Heart right ventricle (tissue), 16 donors: ENCODE results near the gene CHST11. TPM values are rescaled to one million over a fixed set of nuclear protein-coding genes. Genes with fewer than 3 reads are reported as not detected.

Experiments used
- ATAC-seq, 8 donors: fragments of 200-7000 bp; cut with Tn5 transposase; one replicate each; pipeline ENCODE4 v1.9.1; 2020; ENCODE audit warnings: mild to moderate bottlenecking in 8 of 8, moderate library complexity in 8 of 8, moderate number of reproducible peaks in 1 of 8
- DNase-seq, 2 donors: peaks; one replicate each; pipeline ENCODE4 v3.0.0-alpha.2; 2020
- H3K27ac ChIP-seq, 10 donors: fragments of 200-600 bp; sonication (generic) in 2 of 10; one replicate each; pipeline versions ENCODE4 v1.5.0 to v1.8.0; 2020 to 2022; ENCODE audit warnings: mild to moderate bottlenecking in 3 of 10
- H3K27me3 ChIP-seq, 7 donors: fragments of 200-600 bp; one replicate each; pipeline ENCODE4 v1.8.0; 2021 to 2022; ENCODE audit warnings: mild to moderate bottlenecking in 2 of 7
- H3K36me3 ChIP-seq, 9 donors: fragments of 200-600 bp; sonication (generic) in 1 of 9; one replicate each; pipeline versions ENCODE4 v1.5.0 to v1.8.0; 2020 to 2022; ENCODE audit warnings: mild to moderate bottlenecking in 2 of 9
- H3K4me1 ChIP-seq, 9 donors: fragments of 200-600 bp; sonication (generic) in 1 of 9; one replicate each; pipeline versions ENCODE4 v1.5.0 to v1.8.0; 2020 to 2022; ENCODE audit warnings: mild to moderate bottlenecking in 4 of 9
- H3K4me3 ChIP-seq, 10 donors: fragments of 200-600 bp; sonication (generic) in 2 of 10; one replicate each; pipeline versions ENCODE4 v1.5.0 to v1.8.0; 2020 to 2022; ENCODE audit warnings: mild to moderate bottlenecking in 7 of 10, moderate library complexity in 2 of 10
- H3K9me3 ChIP-seq, 11 donors: fragments of 200-600 bp in 10 of 11; sonication (generic) in 2 of 11; one replicate each; pipeline versions ENCODE4 v1.5.0 to v1.8.0; 2013 to 2022; ENCODE audit warnings: mild to moderate bottlenecking in 2 of 11, control low read depth in 1 of 11, moderate library complexity in 1 of 11
- CTCF ChIP-seq, 9 donors: fragments of 200-600 bp; sonication (generic) in 2 of 9; IDR thresholded peaks; one replicate each; pipeline versions ENCODE4 v1.5.0 to v1.8.0; 2021 to 2022; ENCODE audit warnings: antibody characterized with exemption in 9 of 9, mild to moderate bottlenecking in 5 of 9, moderate library complexity in 1 of 9
- WGBS, 2 donors: extraction: QIAGEN DNeasy Blood & Tissue Kit; methylation state at CpG; one replicate each; pipeline ENCODE4 v1.1.7; 2013; ENCODE audit warnings: inconsistent platforms in 1 of 2; 5-methylcytosine and 5-hydroxymethylcytosine counted together
- intact Hi-C, 10 donors: fragments of 100-400 bp; cut with DNase I; formaldehyde crosslinking; loops; one replicate each; pipeline versions ENCODE4 v1.11.1 to v1.14.2; 2022
- polyA plus RNA-seq, 2 donors: library from polyadenylated mRNA; stranded (reverse); fragments of 200-250 nt; gene quantifications; one replicate each; pipeline ENCODE4 v1.2.3, GENCODE V29; 2013
- total RNA-seq, 10 donors: library from RNA; stranded (reverse); fragmentation: NEBNext Ultra II Directional in 3 of 10; extraction: Animal tissue kit (Norgen Biotek cat#: 25700) in 3 of 10; gene quantifications; one replicate each; pipeline versions ENCODE4 v1.2.1 to v1.2.4, GENCODE V29; 2021 to 2023
- donor health status: Arrhythmogenic right ventricular cardiomyopathy.
- donor health status: ischemic (EF 13 %, LVEDD 7.1; RV severe dilation, severe dysfunction).
- donor health status: healthy with polysubstance abuse.
- donor health status: DM: no; HTN: yes; CAD: no.
- donor health status: DM: no; HTN: no; CAD: no.
- donor health status: ischemic (EF 25% LVEDD 6.9; RV normal size, moderate dysfunction).
- donor health status: ischemic (EF 25% LVEDD 5.7; RV mildly dilated, moderate dysfunction).
- donor health status: healthy.
- donor health status: DM: yes; HTN: yes; CAD: no.
- donor health status: Ischemic cardiomyopathy.
- donor health status: ischemic (EF 35%, LVEDD 5.7; RV mildly dilated, moderate dysfunction).
- donor health status: nonischemic (EF 11% LVEDD 7.7; RV severe dilation, severe dysfunction).
- donor health status: DM: yes; HTN: yes; CAD: no.
- donor health status: PGD.
- donor health status: ischemic (EF 29% LVEDD 5.4; RV normal size, mild dysfunction).
- donor health status: nonischemic (EF 23%, LVEDD 6.1; RV moderate dilation, normal function).

The CHST11 gene
- total and polyA plus RNA-seq, 12 donors = 1.1 to 12.7 (median 4.3) TPM

GRCh38 chr12:104758771-104759170, 302.0 kb downstream of the CHST11 start:
- intact Hi-C loops = no loop called here
- DNase-seq = no peak
- WGBS, 2 donors = 96 to 99% methylated on average over 4 of the region's 4 CpGs
- no peak for ATAC-seq
- Histone ChIP-seq H3K9me3 (no peaks in the 10 kb centered on the region), H3K4me1 (peaks cover 0 to 12% (median 0%) of the 10 kb centered on the region in 9 donors), H3K36me3 (peaks cover 0 to 21% (median 0%) of the 10 kb centered on the region in 9 donors), H3K27ac (no peak overlapping the region), H3K4me3 (no peak overlapping the region), H3K27me3 (no peaks in the 10 kb centered on the region)
- TF ChIP-seq CTCF (IDR thresholded peaks at IDR 0.05) = no peak

- no peak for TF ChIP-seq CTCF (IDR thresholded peaks at IDR 0.05)
- no peak overlapping the region for H3K4me3 ChIP-seq
- H3K9me3 ChIP-seq = no peaks in the 10 kb centered on the region
- no peak for ATAC-seq
- 76 to 84% methylated on average over 5 of the region's 5 CpGs for WGBS, 2 donors
- H3K4me1 ChIP-seq = peaks cover 0 to 27% (median 0%) of the 10 kb centered on the region in 9 donors
- H3K36me3 ChIP-seq = peaks cover 0 to 21% (median 0%) of the 10 kb centered on the region in 9 donors
- no peak overlapping the region for H3K27ac ChIP-seq
- no peaks in the 10 kb centered on the region for H3K27me3 ChIP-seq
- intact Hi-C loops = no loop called here
- no peak for DNase-seq
These were observed 304.3 kb downstream of the CHST11 start for GRCh38 chr12:104761091-104761490.

- intact Hi-C loops = no loop called here
- Histone ChIP-seq H3K36me3 (peaks cover 0 to 21% (median 0%) of the 10 kb centered on the region in 9 donors), H3K4me1 (peaks cover 0 to 27% (median 0%) of the 10 kb centered on the region in 9 donors), H3K9me3 (no peaks in the 10 kb centered on the region), H3K27ac (no peak overlapping the region), H3K4me3 (no peak overlapping the region), H3K27me3 (no peaks in the 10 kb centered on the region)
- WGBS, 2 donors = 96 to 99% methylated on average over 3 of the region's 3 CpGs
- no peak for TF ChIP-seq CTCF (IDR thresholded peaks at IDR 0.05)
- DNase-seq (no peak), ATAC-seq (no peak)
These were observed 304.9 kb downstream of the CHST11 start for GRCh38 chr12:104761611-104762010.

- peaks cover 0 to 27% (median 0%) of the 10 kb centered on the region in 9 donors for H3K4me1 ChIP-seq
- intact Hi-C loops = no loop called here
- no peaks in the 10 kb centered on the region for H3K27me3 ChIP-seq
- no peak for DNase-seq
- WGBS, 2 donors = 87 to 90% methylated on average over 6 of the region's 6 CpGs
- H3K9me3 ChIP-seq = no peaks in the 10 kb centered on the region
- no peak overlapping the region for H3K27ac ChIP-seq
- TF ChIP-seq CTCF (IDR thresholded peaks at IDR 0.05) = no peak
- no peak for ATAC-seq
- peaks cover 0 to 4% (median 0%) of the 10 kb centered on the region in 9 donors for H3K36me3 ChIP-seq
- H3K4me3 ChIP-seq = no peak overlapping the region
These were observed 306.5 kb downstream of the CHST11 start for GRCh38 chr12:104763168-104763805.
